SH-SY5Y (cell line): Measurements from ENCODE around the gene WDFY3.

Experiments used
- GATA2 ChIP-seq: IDR thresholded peaks from 2 replicates; pipeline ENCODE4 v1.6.1; 2011; ENCODE audit warnings: mild to moderate bottlenecking, low read depth, low read length
- GATA3 ChIP-seq: IDR thresholded peaks from 2 replicates; pipeline ENCODE4 v1.6.1; 2011; ENCODE audit warnings: low read depth, mild to moderate bottlenecking, low read length, moderate library complexity

Gene WDFY3

DNA sequence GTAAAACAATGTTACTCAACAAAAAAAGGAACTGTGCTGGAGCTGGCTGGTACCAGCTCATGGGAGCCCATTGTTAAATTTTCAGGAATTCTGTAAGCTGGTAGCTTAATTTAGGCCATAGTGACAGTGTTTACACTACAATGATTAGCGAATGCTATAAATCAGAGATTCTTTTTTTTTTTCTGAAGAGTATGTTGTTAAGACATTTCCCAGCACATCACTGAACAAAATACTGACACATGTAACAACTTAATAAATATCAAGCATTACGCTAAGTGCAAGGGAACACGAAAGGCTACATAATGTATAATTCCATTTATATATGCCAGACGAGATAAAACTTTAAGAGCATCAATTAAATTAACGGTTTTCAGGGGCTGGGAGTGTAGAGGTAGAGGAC lies 4.4 kb downstream of the WDFY3 start:
- TF ChIP-seq GATA3 (no peak), GATA2 (no peak)

DNA sequence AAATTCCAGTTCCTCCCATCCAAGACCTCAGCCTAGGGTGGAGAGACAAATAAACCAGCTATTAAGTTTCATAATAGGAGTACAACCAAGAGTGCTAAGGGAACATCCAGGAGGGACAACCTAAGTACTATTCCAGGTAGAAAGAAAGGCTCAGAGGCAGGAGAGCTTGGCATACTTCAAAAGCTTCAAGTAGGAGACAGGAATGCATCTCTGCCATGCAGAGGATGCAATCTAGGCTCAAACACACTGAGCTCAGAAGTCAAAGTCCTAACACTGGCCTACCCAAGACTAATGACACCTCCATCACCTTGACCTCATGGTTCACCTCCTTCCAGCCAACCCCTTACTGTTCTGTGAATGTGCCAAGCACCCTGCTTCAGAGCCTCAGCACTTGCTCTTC lies 8.1 kb downstream of the WDFY3 start:
- TF ChIP-seq GATA3 (no peak), GATA2 (no peak)

DNA sequence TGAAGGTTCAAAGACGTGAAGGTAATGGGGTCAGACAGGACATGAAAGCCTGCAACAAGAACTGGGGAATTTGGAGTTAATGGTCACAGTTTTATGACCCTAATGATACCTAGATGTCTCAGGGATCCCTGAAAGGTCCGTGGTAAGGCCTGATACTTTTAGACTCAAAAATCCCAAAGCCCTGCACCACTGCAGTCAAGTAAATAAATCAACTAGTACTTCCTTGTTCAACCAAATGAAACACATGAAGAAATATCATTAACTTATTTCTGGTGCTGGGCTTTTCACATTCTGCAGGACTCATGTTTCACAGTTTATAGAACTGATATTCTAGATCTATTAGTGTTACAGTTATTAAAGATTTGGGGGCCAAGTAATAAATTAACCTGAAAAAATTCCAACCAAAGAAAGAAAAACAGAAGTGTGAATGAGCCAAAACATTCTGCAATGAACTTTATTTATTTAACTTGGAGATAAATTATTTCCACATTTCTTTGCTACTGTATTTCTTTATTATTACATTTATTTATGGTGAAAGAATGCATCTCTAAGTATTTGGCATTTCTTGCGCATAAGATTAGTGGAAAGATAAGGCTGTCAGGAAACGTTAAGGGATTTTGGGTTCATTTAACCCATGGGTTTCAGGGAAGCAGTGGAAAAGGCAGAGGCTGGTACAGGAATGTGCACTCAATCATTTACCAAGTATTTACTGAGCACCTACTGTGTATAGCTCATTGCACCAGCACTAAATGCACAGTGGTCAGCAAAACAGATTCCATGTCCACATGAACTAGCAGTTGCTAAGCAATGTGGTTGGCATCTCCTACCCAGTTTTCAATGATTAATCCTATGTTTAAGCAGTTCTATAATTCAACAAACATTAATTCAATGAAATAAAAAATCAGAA lies 8.7 kb downstream of the WDFY3 start:
- TF ChIP-seq GATA3 (no peak), GATA2 (no peak)

- no peak for TF ChIP-seq GATA2
- no peak for TF ChIP-seq GATA3
Observed at GRCh38 chr4:84956014-84956413, 10.5 kb downstream of the WDFY3 start.

- TF ChIP-seq GATA2: no peak
- no peak for TF ChIP-seq GATA3
Observed at GRCh38 chr4:84954982-84955567, 11.4 kb downstream of the WDFY3 start.

DNA sequence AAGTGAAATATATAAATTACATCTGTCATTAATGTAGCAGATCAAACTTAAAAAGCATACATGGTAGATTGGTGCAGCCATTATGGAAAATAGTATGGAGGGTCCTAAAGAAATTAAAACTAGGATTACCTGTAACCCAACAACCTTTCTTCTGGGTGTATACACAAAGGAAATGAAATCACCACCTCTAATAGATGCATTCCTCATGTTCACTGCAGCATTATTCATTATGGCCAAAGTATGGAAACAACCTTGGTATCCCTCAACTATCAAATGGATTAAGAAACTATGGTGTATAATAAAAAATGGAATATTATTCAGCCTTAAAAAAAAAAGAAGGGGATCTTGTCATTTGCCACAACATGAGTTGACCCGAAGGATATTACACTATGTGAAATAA lies 13.7 kb downstream of the WDFY3 start:
- TF ChIP-seq GATA2: no peak

DNA sequence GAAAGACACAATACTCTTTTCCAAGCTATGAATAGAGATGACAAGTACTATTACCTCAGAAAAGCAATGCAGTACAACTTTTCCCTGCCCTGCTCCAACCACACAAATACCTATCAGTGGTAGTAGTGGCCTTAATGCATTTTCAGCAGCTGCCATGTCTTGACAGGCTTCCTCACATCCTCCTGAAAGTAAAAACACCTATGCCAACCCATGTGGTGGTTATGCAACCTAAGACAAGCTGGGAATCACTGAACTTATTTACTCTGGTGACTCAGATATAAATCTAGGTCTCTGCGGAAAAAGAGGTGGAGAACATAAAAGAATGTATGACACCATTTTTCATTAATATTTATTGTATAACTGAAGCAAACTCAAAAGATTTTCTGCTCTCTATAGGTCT lies 14.5 kb downstream of the WDFY3 start:
- no peak for TF ChIP-seq GATA2
- TF ChIP-seq GATA3: no peak

GRCh38 chr4:84948056-84948455 lies 18.4 kb downstream of the WDFY3 start:
- TF ChIP-seq GATA2 (no peak), GATA3 (no peak)

GRCh38 chr4:84944947-84945346 lies 21.5 kb downstream of the WDFY3 start:
- no peak for TF ChIP-seq GATA3
- no peak for TF ChIP-seq GATA2

- TF ChIP-seq GATA3 (no peak), GATA2 (no peak)
Observed at GRCh38 chr4:84940960-84941359, 25.5 kb downstream of the WDFY3 start.

DNA sequence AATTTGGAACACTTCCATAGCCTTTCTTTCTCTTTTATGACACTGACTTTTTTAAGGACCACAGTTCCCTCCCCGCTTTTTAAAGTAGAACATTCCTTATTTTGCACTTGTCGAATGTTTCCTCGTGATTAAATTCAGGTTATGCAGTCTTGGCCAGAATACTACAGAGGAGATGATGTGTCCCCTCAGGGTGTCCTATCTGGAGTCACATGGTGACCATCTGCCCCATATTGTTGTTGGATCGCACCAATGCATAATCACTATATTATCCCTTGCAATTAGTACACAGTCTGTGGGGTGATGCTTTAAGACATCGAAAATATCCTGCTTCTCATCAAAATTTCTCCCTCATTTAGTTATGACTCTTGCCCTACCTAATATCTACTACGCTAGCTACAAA lies 27.4 kb downstream of the WDFY3 start:
- TF ChIP-seq GATA2: no peak
- no peak for TF ChIP-seq GATA3

GRCh38 chr4:84938316-84938715 lies 28.2 kb downstream of the WDFY3 start:
- no peak for TF ChIP-seq GATA3
- TF ChIP-seq GATA2: no peak

- TF ChIP-seq GATA2 (no peak), GATA3 (no peak)
Observed at GRCh38 chr4:84937381-84937977, 29.0 kb downstream of the WDFY3 start.

GRCh38 chr4:84936123-84936522 lies 30.4 kb downstream of the WDFY3 start:
- no peak for TF ChIP-seq GATA3
- TF ChIP-seq GATA2: no peak

GRCh38 chr4:84932462-84932861 lies 34.0 kb downstream of the WDFY3 start:
- TF ChIP-seq GATA2 (no peak), GATA3 (no peak)
